HCT116 (cell line): ENCODE measurements around the gene SHANK1. TPM values are rescaled to one million over a fixed set of nuclear protein-coding genes. Genes with fewer than 3 reads are reported as not detected.

ENCODE experiments used
- ATAC-seq: fragments of 200-7000 bp; cut with Tn5 transposase; 2 replicates; pipeline ENCODE4 v1.9.1; 2020; ENCODE audit warnings: mild to moderate bottlenecking, moderate library complexity
- BruUV-seq: library from RNA; stranded (reverse); fragments of 400-500 nt; replicated peaks from 2 replicates; lab custom pipeline; 2021; lab: Mats Ljungman, UMichigan
- CTCF ChIA-PET: fragments of 300-600 bp; sonication (Branson Sonifier 250); formaldehyde crosslinking; loops from one replicate; lab custom pipeline; 2021; ENCODE audit warnings: antibody characterized with exemption; lab: Charles Lee
- POLR2A ChIA-PET: fragments of 300-600, 350-600 bp; sonication (Branson Sonifier 250); formaldehyde crosslinking; loops from one replicate; lab custom pipeline; 2021; ENCODE audit warnings: antibody characterized with exemption; lab: Charles Lee
- RAD21 ChIA-PET, 2 experiments: fragments of 300-600 bp; sonication (Branson Sonifier 250); formaldehyde crosslinking; loops; one replicate each; lab custom pipeline; 2023; ENCODE audit warnings: low total read pairs in 2 of 2; ENCODE audit not compliant: uncharacterized antibody in 2 of 2, unreplicated experiment in 2 of 2, low non-redundant PET in 1 of 2; lab: Charles Lee
- DNase-seq: peaks from one replicate; pipeline ENCODE4 v3.0.0-alpha.2; 2010; ENCODE audit warnings: low read depth, low spot score
- H2AFZ ChIP-seq: fragments of 200-600 bp; shearing (Covaris generic), sonication (generic); 2 replicates; pipeline ENCODE4 v1.6.1; 2017; ENCODE audit warnings: low read depth, mixed run types, mixed read lengths, antibody characterized with exemption, low read length; ENCODE audit not compliant: poor library complexity, severe bottlenecking
- H3K27ac ChIP-seq: 2 replicates; pipeline ENCODE4 v1.5.1; 2012; ENCODE audit warnings: low read depth, low read length
- H3K27me3 ChIP-seq: fragments of 200-600 bp; sonication (generic); 2 replicates; pipeline ENCODE4 v1.6.1; 2016; ENCODE audit warnings: mixed run types, low read length, mixed read lengths; ENCODE audit not compliant: insufficient read depth
- H3K36me3 ChIP-seq, 2 experiments: fragments of 200-500 bp in 1 of 2; fragments of 200-600 bp in 1 of 2; sonication (Bioruptor generic) in 1 of 2; sonication (generic) in 1 of 2; 2 replicates each; pipeline versions ENCODE4 v1.5.1 to v1.6.1; 2014 to 2016; ENCODE audit warnings: low read length in 2 of 2, inconsistent platforms in 1 of 2, mixed read lengths in 1 of 2, mixed run types in 1 of 2; ENCODE audit not compliant: insufficient read depth in 2 of 2, control insufficient read depth in 1 of 2
- H3K4me1 ChIP-seq, 2 experiments: fragments of 200-600 bp in 1 of 2; sonication (generic) in 1 of 2; 2 replicates each; pipeline versions ENCODE4 v1.5.1 to v1.6.1; 2012 to 2017; ENCODE audit warnings: low read length in 2 of 2, inconsistent platforms in 1 of 2, mild to moderate bottlenecking in 1 of 2, mixed read lengths in 1 of 2, mixed run types in 1 of 2, moderate library complexity in 1 of 2; ENCODE audit not compliant: insufficient read depth in 2 of 2, control insufficient read depth in 1 of 2
- H3K4me2 ChIP-seq: fragments of 200-600 bp; sonication (generic); 2 replicates; pipeline ENCODE4 v1.6.1; 2017; ENCODE audit warnings: mixed run types, low read length, mixed read lengths
- H3K4me3 ChIP-seq, 2 experiments: fragments of 200-600 bp in 1 of 2; sonication (generic) in 1 of 2; replicated peaks in 1 of 2; 2 replicates each; pipeline ENCODE4 v1.5.1; 2011 to 2016; ENCODE audit warnings: low read length in 2 of 2, control low read depth in 1 of 2, low read depth in 1 of 2, mild to moderate bottlenecking in 1 of 2, mixed read lengths in 1 of 2, mixed run types in 1 of 2
- H3K79me2 ChIP-seq: fragments of 200-600 bp; sonication (generic); 2 replicates; pipeline ENCODE4 v1.6.1; 2017; ENCODE audit warnings: mild to moderate bottlenecking, mixed run types, low read length, moderate library complexity, mixed read lengths; ENCODE audit not compliant: insufficient read depth
- H3K9ac ChIP-seq: fragments of 200-600 bp; sonication (generic); 2 replicates; pipeline ENCODE4 v1.6.1; 2016; ENCODE audit warnings: low read length, mixed read lengths
- H3K9me2 ChIP-seq: fragments of 200-600 bp; sonication (generic), shearing (Covaris generic); 2 replicates; pipeline ENCODE4 v1.6.1; 2017; ENCODE audit warnings: mixed run types, mild to moderate bottlenecking, moderate library complexity; ENCODE audit not compliant: insufficient read depth
- H3K9me3 ChIP-seq, 2 experiments: fragments of 200-500 bp in 1 of 2; fragments of 200-600 bp in 1 of 2; sonication (Bioruptor generic) in 1 of 2; sonication (generic) in 1 of 2; 2 replicates each; pipeline ENCODE4 v1.6.1; 2014 to 2017; ENCODE audit warnings: low read length in 2 of 2, mixed read lengths in 2 of 2, inconsistent platforms in 1 of 2, low read depth in 1 of 2, mild to moderate bottlenecking in 1 of 2, mixed run types in 1 of 2, moderate library complexity in 1 of 2; ENCODE audit not compliant: control insufficient read depth in 1 of 2, insufficient read depth in 1 of 2
- H4K20me1 ChIP-seq: fragments of 200-600 bp; sonication (generic), shearing (Covaris generic); 2 replicates; pipeline ENCODE4 v1.6.1; 2017; ENCODE audit warnings: mixed run types, mild to moderate bottlenecking, moderate library complexity; ENCODE audit not compliant: insufficient read depth
- ATF3 ChIP-seq: IDR thresholded peaks from 2 replicates; pipeline ENCODE4 v1.6.1; 2012
- CBX3 ChIP-seq: IDR thresholded peaks from 2 replicates; pipeline ENCODE4 v1.6.1; 2012; ENCODE audit warnings: low read depth
- CEBPB ChIP-seq: IDR thresholded peaks from 2 replicates; pipeline ENCODE4 v1.6.1; 2012; ENCODE audit warnings: low read depth
- EGR1 ChIP-seq: IDR thresholded peaks from 2 replicates; pipeline ENCODE4 v1.6.1; 2012; ENCODE audit warnings: low read depth
- JUND ChIP-seq: IDR thresholded peaks from 2 replicates; pipeline ENCODE4 v1.6.1; 2012
- POLR2AphosphoS5 ChIP-seq: IDR thresholded peaks from 2 replicates; pipeline ENCODE4 v1.6.1; 2011; ENCODE audit warnings: mild to moderate bottlenecking, low read depth, low read length, moderate library complexity
- RAD21 ChIP-seq: IDR thresholded peaks from 2 replicates; pipeline ENCODE4 v1.6.1; 2012; ENCODE audit warnings: low read depth, mild to moderate bottlenecking
- SIN3A ChIP-seq: IDR thresholded peaks from 2 replicates; pipeline ENCODE4 v1.6.1; 2012; ENCODE audit warnings: low read depth
- SP1 ChIP-seq: IDR thresholded peaks from 2 replicates; pipeline ENCODE4 v1.6.1; 2012; ENCODE audit warnings: low read depth
- SRF ChIP-seq: IDR thresholded peaks from 2 replicates; pipeline ENCODE4 v1.6.1; 2012; ENCODE audit warnings: low read depth
- TCF7L2 ChIP-seq: IDR thresholded peaks from 2 replicates; pipeline ENCODE4 v1.7.0; 2011; ENCODE audit warnings: borderline replicate concordance, inconsistent platforms; ENCODE audit not compliant: insufficient read depth, insufficient read length; ENCODE audit errors: extremely low read depth
- YY1 ChIP-seq: IDR thresholded peaks from 2 replicates; pipeline ENCODE4 v1.6.1; 2011; ENCODE audit warnings: low read length, low read depth, moderate library complexity, mild to moderate bottlenecking; ENCODE audit not compliant: insufficient replicate concordance; ENCODE audit errors: extremely low read depth
- ZFX ChIP-seq: fragments of 450-650 bp; IDR thresholded peaks from 2 replicates; pipeline ENCODE4 v1.6.1; 2017
- ZNF274 ChIP-seq: fragments of 200-500 bp; sonication (Bioruptor generic); IDR thresholded peaks from 2 replicates; pipeline ENCODE4 v1.6.1; 2014; ENCODE audit warnings: mild to moderate bottlenecking, low read depth, low read length, inconsistent platforms
- intact Hi-C: fragments of 100-400 bp; cut with micrococcal nuclease; formaldehyde crosslinking; loops from 2 replicates; pipeline ENCODE4 v1.10.0; 2022
- total RNA-seq: library from RNA; stranded (reverse); gene quantifications from one replicate; pipeline ENCODE4 v1.2.1, GENCODE V29; 2021; ENCODE audit not compliant: unreplicated experiment
- TF ChIP-seq, protein P1 (sequence below): IDR thresholded peaks from 2 replicates; pipeline ENCODE4 v1.6.1; 2012; ENCODE audit warnings: low read depth
- TF ChIP-seq, protein P2 (sequence below): IDR thresholded peaks from 2 replicates; pipeline ENCODE4 v1.6.1; 2011; ENCODE audit warnings: mild to moderate bottlenecking, low read length, moderate library complexity; ENCODE audit not compliant: insufficient replicate concordance; ENCODE audit errors: extremely low read depth

The SHANK1 gene
- total RNA-seq, 1 experiment from 2014 or later: 3.0 TPM

DNA sequence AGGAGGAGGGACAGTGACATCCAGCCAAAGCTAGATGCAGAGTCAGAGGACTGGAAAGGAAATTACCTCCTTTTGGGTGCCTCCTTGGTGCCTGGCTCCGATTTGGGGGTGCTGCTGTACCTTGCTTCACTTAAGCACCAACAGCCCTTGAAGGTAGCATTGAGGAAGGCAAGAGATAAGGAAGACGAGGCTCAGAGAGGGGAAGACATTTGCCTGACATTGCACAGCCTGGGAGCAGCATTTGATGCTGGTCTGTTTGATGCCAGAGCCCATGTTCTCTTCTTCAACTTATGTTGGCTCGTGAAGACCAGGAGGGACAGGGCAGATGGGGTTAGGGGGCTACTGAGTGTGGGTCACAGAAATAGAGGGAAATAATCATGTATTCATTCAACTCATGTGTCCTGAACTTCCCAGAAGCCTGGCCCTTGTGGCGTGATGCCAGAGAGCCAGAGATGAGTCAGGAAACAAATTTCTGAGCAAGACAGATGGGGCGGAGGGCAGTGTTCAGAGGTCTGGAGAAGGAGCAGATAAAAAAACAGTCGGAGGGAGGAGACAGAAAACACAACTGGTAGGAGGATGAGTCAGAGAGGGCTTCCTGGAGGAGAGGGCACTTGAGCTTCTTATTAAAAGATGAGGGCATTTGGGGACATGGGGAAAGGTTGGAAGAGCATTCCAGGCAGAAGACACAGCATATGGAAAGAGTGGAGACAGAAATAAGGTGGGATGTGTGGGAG is 73.4 kb downstream of the SHANK1 start:
- Histone ChIP-seq H3K9ac (no peak overlapping the region), H4K20me1 (no peaks in the 10 kb centered on the region), H3K27me3 (peaks cover 32% of the 10 kb centered on the region), H3K9me2 (no peaks in the 10 kb centered on the region), H3K9me3 (no peaks in the 10 kb centered on the region), H3K27ac (no peak overlapping the region), H3K4me1 (peaks cover 11 to 26% of the 10 kb centered on the region in 2 experiments), H3K79me2 (no peaks in the 10 kb centered on the region), H3K4me2 (peak overlapping the region; percentile 55), H3K36me3 (no peaks in the 10 kb centered on the region), H3K4me3 (no peak overlapping the region), H2AFZ (no peak overlapping the region)
- peak; percentile 48 for DNase-seq
- ChIA-PET CTCF (no interaction called here), POLR2A (no interaction called here), RAD21 (no interaction called here)
- intact Hi-C loops: no loop called here
- no TSS peak for BruUV-seq
- peak; percentile 42 for ATAC-seq
- TF ChIP-seq CBX3 (peak; percentile 42; the same call in 1 of the 2 replicates), YY1 (no peak), TCF7L2 (no peak), ZNF274 (no peak), ZFX (no peak)
- TF ChIP-seq, all 23 proteins: peak for 1

DNA sequence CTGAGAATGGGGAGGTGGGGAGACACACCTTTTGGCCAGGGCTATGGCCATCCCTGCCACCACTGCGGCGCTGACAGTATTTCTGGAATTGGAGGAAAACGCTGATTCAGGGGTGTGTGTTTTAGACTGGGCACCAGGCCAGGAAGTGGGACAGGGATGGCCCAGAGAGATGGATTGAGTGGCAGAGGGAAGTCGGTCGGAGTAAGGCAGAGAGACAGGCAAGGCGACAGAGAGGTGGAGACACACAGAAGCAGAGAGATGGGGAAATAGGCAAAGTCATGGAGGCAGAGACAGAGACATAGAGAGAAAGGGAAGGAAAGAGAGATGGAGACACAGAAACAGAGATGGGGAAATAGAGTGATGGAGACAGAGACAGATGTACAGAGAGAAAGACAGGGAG is 74.5 kb downstream of the SHANK1 start:
- Histone ChIP-seq H3K4me3 (no peak overlapping the region), H3K9me3 (no peaks in the 10 kb centered on the region), H3K27me3 (peaks cover 32% of the 10 kb centered on the region), H3K4me2 (no peak overlapping the region), H3K4me1 (peaks cover 12 to 26% of the 10 kb centered on the region in 2 experiments), H3K9ac (no peak overlapping the region), H3K79me2 (no peaks in the 10 kb centered on the region), H4K20me1 (no peaks in the 10 kb centered on the region), H3K27ac (no peak overlapping the region), H3K9me2 (no peaks in the 10 kb centered on the region), H3K36me3 (no peaks in the 10 kb centered on the region), H2AFZ (no peak overlapping the region)
- DNase-seq: no peak
- RAD21 ChIA-PET: no interaction called here
- POLR2A ChIA-PET: no interaction called here
- no TSS peak for BruUV-seq
- intact Hi-C loops: no loop called here
- ATAC-seq: no peak
- CTCF ChIA-PET: no interaction called here
- TF ChIP-seq, protein P1, sequence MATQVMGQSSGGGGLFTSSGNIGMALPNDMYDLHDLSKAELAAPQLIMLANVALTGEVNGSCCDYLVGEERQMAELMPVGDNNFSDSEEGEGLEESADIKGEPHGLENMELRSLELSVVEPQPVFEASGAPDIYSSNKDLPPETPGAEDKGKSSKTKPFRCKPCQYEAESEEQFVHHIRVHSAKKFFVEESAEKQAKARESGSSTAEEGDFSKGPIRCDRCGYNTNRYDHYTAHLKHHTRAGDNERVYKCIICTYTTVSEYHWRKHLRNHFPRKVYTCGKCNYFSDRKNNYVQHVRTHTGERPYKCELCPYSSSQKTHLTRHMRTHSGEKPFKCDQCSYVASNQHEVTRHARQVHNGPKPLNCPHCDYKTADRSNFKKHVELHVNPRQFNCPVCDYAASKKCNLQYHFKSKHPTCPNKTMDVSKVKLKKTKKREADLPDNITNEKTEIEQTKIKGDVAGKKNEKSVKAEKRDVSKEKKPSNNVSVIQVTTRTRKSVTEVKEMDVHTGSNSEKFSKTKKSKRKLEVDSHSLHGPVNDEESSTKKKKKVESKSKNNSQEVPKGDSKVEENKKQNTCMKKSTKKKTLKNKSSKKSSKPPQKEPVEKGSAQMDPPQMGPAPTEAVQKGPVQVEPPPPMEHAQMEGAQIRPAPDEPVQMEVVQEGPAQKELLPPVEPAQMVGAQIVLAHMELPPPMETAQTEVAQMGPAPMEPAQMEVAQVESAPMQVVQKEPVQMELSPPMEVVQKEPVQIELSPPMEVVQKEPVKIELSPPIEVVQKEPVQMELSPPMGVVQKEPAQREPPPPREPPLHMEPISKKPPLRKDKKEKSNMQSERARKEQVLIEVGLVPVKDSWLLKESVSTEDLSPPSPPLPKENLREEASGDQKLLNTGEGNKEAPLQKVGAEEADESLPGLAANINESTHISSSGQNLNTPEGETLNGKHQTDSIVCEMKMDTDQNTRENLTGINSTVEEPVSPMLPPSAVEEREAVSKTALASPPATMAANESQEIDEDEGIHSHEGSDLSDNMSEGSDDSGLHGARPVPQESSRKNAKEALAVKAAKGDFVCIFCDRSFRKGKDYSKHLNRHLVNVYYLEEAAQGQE: no peak
- TF ChIP-seq ATF3: no peak
- TF ChIP-seq CBX3: no peak
- TF ChIP-seq, protein P2, sequence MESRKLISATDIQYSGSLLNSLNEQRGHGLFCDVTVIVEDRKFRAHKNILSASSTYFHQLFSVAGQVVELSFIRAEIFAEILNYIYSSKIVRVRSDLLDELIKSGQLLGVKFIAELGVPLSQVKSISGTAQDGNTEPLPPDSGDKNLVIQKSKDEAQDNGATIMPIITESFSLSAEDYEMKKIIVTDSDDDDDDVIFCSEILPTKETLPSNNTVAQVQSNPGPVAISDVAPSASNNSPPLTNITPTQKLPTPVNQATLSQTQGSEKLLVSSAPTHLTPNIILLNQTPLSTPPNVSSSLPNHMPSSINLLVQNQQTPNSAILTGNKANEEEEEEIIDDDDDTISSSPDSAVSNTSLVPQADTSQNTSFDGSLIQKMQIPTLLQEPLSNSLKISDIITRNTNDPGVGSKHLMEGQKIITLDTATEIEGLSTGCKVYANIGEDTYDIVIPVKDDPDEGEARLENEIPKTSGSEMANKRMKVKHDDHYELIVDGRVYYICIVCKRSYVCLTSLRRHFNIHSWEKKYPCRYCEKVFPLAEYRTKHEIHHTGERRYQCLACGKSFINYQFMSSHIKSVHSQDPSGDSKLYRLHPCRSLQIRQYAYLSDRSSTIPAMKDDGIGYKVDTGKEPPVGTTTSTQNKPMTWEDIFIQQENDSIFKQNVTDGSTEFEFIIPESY: no peak
- TF ChIP-seq RAD21: no peak
- no peak for TF ChIP-seq CEBPB
- no peak for TF ChIP-seq JUND
- TF ChIP-seq SP1: no peak
- no peak for TF ChIP-seq EGR1
- no peak for TF ChIP-seq SIN3A
- no peak for TF ChIP-seq POLR2AphosphoS5
- no peak for TF ChIP-seq SRF
